Gastroesophageal sphincter (tissue), 4 donors: ENCODE results near the gene ARTN. TPM values are rescaled to one million over a fixed set of nuclear protein-coding genes. Genes with fewer than 3 reads are reported as not detected.

ENCODE experiments used
- ATAC-seq: fragments of 150-250 bp; one replicate; pipeline ENCODE4 v1.9.1; 2016; ENCODE audit warnings: mild to moderate bottlenecking, moderate library complexity
- H3K27ac ChIP-seq, 4 donors: fragments of 200-600 bp; sonication (generic) in 3 of 4; 1 replicate in 3 of 4; 2 replicates in 1 of 4; pipeline ENCODE4 v1.5.1; 2016 to 2019
- H3K27me3 ChIP-seq: fragments of 200-600 bp; sonication (generic); one replicate; pipeline ENCODE4 v1.5.1; 2019
- H3K36me3 ChIP-seq, 2 donors: fragments of 200-600 bp; sonication (generic); one replicate each; pipeline ENCODE4 v1.5.1; 2019; ENCODE audit warnings: control low read depth in 1 of 2
- H3K4me1 ChIP-seq, 3 donors: fragments of 200-600 bp; sonication (generic); 1 replicate in 2 of 3; 2 replicates in 1 of 3; pipeline ENCODE4 v1.5.1; 2016 to 2019; ENCODE audit warnings: control low read depth in 2 of 3
- H3K4me3 ChIP-seq, 2 donors: fragments of 200-600 bp; sonication (generic); one replicate each; pipeline ENCODE4 v1.5.1; 2019; ENCODE audit warnings: mild to moderate bottlenecking in 1 of 2, moderate library complexity in 1 of 2
- H3K9me3 ChIP-seq, 3 donors: fragments of 200-600 bp; sonication (generic); one replicate each; pipeline ENCODE4 v1.5.1; 2017 to 2019; ENCODE audit warnings: control low read depth in 2 of 3
- EP300 ChIP-seq: sonication (generic); formaldehyde crosslinking; IDR thresholded peaks from one replicate; pipeline ENCODE4 v1.6.1; 2017; ENCODE audit warnings: antibody characterized with exemption, mild to moderate bottlenecking
- POLR2A ChIP-seq, 2 donors: fragments of 450-650 bp; IDR thresholded peaks; one replicate each; pipeline ENCODE4 v1.6.1; 2017; ENCODE audit warnings: antibody characterized with exemption in 2 of 2, mild to moderate bottlenecking in 2 of 2, moderate library complexity in 1 of 2
- POLR2AphosphoS5 ChIP-seq: sonication (generic); formaldehyde crosslinking; IDR thresholded peaks from one replicate; pipeline ENCODE4 v1.6.1; 2017; ENCODE audit warnings: antibody characterized with exemption
- WGBS, 2 donors: methylation state at CpG; one replicate each; pipeline ENCODE4 v1.1.5; 2018; ENCODE audit warnings: low coverage in 1 of 2; 5-methylcytosine and 5-hydroxymethylcytosine counted together
- total RNA-seq, 4 donors: library from RNA; depleted of rRNA; stranded (reverse); fragments of >200 nt; gene quantifications; one replicate each; pipeline ENCODE4 v1.1.0, GENCODE V29; 2016
- TF ChIP-seq, protein P1 (sequence below), 4 experiments: fragments of 200-600 bp in 2 of 4; fragments of 450-650 bp in 2 of 4; sonication (generic) in 1 of 4; IDR thresholded peaks; one replicate each; pipeline ENCODE4 v1.5.1; 2017 to 2019; ENCODE audit warnings: antibody characterized with exemption in 4 of 4, mild to moderate bottlenecking in 2 of 4, moderate library complexity in 2 of 4

ARTN gene
- total RNA-seq, 4 donors from 2014 or later: 0.47 to 0.81 TPM; not detected in 2

DNA sequence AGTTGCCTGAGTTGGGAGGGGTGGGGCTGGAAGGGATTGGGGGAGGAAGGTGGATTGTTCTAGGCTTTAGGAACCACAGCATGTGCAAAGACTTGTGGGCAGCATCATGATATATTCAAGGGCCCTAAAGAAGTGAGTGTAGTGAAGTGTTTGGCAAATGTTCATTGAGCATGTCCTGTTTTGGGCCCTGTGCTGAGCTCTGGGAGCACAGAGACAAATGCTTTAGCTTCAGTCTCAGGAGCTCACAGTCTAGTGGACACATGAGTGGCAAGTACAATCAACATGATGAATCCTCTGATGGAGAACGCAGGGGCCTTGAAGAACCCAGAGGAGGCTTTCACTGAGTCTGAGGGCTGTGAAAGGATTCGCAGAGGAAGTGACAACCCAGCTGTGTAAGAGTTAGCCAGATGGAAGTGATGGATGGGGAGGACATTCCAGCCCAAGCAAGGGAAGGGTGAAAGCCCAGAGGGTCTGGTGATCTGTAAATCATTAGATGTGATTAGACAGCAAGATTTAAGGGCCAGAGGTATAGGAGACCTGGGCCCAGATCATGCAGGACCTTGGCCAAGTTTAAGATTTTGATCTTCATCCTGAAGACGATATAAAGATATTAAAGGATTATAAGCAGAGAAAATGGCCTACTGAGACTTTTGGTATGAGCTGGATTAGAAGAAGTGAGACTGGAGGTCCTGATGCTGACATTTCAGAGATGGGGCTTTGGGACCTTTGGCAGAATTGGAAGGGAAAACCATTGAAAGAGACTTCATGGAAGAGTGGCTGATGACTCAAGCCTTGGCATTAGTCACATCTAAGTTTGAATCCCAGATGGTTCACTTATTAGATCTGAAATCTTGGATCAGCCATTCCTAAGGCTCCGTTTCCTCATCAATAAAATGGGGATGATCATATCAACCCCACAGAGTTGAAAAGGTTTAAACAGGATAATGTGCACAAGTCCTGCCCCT, 17.7 kb downstream of the ARTN start:
- Histone ChIP-seq H3K36me3 (peaks cover 0 to 28% of the 10 kb centered on the region in 2 donors), H3K4me1 (peaks cover 4 to 45% (median 14%) of the 10 kb centered on the region in 3 donors), H3K27ac (no peak overlapping the region), H3K4me3 (no peak overlapping the region), H3K27me3 (no peaks in the 10 kb centered on the region), H3K9me3 (no peaks in the 10 kb centered on the region)
- ATAC-seq: no peak
- no peak for TF ChIP-seq POLR2A (IDR thresholded peaks at IDR 0.05)
- TF ChIP-seq EP300: no peak
- TF ChIP-seq, protein P1, sequence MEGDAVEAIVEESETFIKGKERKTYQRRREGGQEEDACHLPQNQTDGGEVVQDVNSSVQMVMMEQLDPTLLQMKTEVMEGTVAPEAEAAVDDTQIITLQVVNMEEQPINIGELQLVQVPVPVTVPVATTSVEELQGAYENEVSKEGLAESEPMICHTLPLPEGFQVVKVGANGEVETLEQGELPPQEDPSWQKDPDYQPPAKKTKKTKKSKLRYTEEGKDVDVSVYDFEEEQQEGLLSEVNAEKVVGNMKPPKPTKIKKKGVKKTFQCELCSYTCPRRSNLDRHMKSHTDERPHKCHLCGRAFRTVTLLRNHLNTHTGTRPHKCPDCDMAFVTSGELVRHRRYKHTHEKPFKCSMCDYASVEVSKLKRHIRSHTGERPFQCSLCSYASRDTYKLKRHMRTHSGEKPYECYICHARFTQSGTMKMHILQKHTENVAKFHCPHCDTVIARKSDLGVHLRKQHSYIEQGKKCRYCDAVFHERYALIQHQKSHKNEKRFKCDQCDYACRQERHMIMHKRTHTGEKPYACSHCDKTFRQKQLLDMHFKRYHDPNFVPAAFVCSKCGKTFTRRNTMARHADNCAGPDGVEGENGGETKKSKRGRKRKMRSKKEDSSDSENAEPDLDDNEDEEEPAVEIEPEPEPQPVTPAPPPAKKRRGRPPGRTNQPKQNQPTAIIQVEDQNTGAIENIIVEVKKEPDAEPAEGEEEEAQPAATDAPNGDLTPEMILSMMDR (IDR thresholded peaks at IDR 0.05): no peak
- no peak for TF ChIP-seq POLR2AphosphoS5
- 66 to 83% methylated on average over 3 of the region's 4 CpGs for WGBS, 2 donors

DNA sequence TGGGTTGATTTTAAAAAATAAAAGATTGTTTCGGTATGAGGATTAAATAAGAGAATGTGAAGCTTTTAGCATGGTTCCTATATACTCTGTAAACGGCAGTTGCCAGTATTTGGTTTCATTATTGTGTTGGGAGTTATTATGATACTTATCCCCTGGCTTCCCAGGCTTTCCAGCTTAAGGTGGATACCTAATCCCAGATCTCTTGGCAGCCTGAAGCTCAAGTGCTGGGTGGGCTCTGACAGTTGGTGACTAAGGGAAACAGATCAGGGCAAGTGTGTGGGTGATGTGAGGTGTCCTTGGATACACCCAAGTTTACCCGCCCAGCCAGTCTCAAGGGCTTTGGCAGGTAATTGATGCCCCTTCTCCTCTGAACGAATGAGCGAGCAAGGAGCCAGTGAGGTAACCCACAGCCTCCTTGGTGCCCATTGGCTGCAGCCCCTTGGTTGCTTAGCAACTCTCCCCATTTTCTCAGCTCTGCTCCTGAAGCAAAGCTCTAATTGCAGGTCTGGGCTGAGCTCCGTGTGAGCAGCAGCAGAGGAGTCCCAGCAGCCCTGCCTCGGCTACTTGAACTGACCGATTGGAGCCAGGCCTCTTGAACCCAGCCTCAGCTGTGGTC, 19.2 kb downstream of the ARTN start:
- WGBS, 2 donors: 49 to 82% methylated on average over 2 to 5 of the region's 8 CpGs
- Histone ChIP-seq H3K4me1 (peaks cover 4 to 37% (median 7%) of the 10 kb centered on the region in 3 donors), H3K36me3 (peaks cover 0 to 43% of the 10 kb centered on the region in 2 donors), H3K27me3 (no peaks in the 10 kb centered on the region), H3K4me3 (no peak overlapping the region), H3K27ac (no peak overlapping the region), H3K9me3 (no peaks in the 10 kb centered on the region)
- ATAC-seq: no peak
- TF ChIP-seq POLR2AphosphoS5 (no peak), POLR2A (IDR thresholded peaks at IDR 0.05) (no peak), EP300 (no peak)
- TF ChIP-seq, protein P1 (IDR thresholded peaks at IDR 0.05): no peak

DNA sequence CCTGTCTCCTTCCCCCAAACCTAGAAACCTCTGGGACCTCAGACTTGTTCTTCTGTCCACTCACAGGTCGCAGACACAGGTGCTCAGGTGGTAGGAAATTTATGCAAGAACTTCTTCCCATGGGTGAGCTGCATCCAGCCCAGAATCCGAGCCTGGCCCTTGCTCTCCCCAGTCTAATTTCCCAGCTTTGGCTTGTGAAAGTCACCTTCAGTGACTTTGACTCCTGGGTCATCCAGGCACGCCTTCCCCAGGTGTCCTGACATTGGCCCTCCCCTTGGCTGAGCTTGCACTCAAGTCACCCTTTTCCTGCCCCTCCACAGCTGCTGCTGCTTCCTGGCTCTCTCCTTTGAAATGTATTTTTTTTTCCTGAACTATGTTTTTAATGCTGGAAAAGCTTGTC, 19.8 kb downstream of the ARTN start:
- TF ChIP-seq, protein P1 (IDR thresholded peaks at IDR 0.05): no peak
- TF ChIP-seq EP300: no peak
- 75 to 100% methylated on average over 1 to 2 of the region's 3 CpGs for WGBS, 2 donors
- H3K4me1 ChIP-seq: peaks cover 0 to 32% (median 2%) of the 10 kb centered on the region in 3 donors
- no peaks in the 10 kb centered on the region for H3K9me3 ChIP-seq
- peaks cover 0 to 49% of the 10 kb centered on the region in 2 donors for H3K36me3 ChIP-seq
- ATAC-seq: no peak
- no peak overlapping the region for H3K4me3 ChIP-seq
- H3K27ac ChIP-seq: no peak overlapping the region
- no peaks in the 10 kb centered on the region for H3K27me3 ChIP-seq

DNA sequence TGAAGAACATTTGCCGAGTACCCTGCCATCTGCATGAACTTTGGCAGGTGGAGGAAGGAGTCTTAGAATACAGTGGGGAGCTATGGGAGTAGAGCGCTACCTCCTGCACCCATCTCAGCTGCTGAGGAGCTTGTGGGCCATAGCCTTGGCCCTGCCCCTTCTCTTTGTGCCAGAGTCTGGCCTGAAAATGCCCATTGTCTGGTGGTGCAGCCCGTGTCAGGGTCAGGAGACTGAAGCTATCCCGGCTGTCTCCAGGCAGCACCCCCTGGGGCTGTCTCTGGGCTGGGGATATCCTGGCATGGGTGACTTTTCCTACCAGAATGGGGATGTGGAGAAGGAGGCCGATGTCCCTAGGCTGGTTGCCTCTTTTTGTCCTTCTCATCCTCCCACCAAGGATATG, 20.4 kb downstream of the ARTN start:
- TF ChIP-seq POLR2AphosphoS5: no peak
- TF ChIP-seq EP300: no peak
- TF ChIP-seq POLR2A (IDR thresholded peaks at IDR 0.05): no peak
- TF ChIP-seq, protein P1 (IDR thresholded peaks at IDR 0.05): no peak
- WGBS, 2 donors: 69 to 89% methylated on average over 2 to 5 of the region's 5 CpGs
- Histone ChIP-seq H3K27ac (no peak overlapping the region), H3K9me3 (no peaks in the 10 kb centered on the region), H3K27me3 (no peaks in the 10 kb centered on the region), H3K36me3 (peaks cover 0 to 55% of the 10 kb centered on the region in 2 donors), H3K4me1 (peaks cover 0 to 25% (median 0%) of the 10 kb centered on the region in 3 donors), H3K4me3 (no peak overlapping the region)
- ATAC-seq: no peak
